H1 (cell line): ENCODE data around the gene CFAP97. TPM values are rescaled to one million over a fixed set of nuclear protein-coding genes. Genes with fewer than 3 reads are reported as not detected.

Experiments used
- CTCF ChIA-PET: fragments of 300-600 bp; sonication (Branson Sonifier 250); formaldehyde crosslinking; loops from one replicate; lab custom pipeline; 2021; ENCODE audit not compliant: partially characterized antibody; lab: Charles Lee
- POLR2A ChIA-PET: fragments of 300-600 bp; sonication (Branson Sonifier 250); formaldehyde crosslinking; loops from one replicate; lab custom pipeline; 2021; ENCODE audit warnings: inconsistent platforms; ENCODE audit not compliant: partially characterized antibody; lab: Charles Lee
- DNase-seq, 2 experiments: peaks; one replicate each; pipeline versions ENCODE4 v3.0.0 to v3.0.0-alpha.2; 2010 to 2022; ENCODE audit warnings: low spot score in 2 of 2, low read depth in 1 of 2, mixed read lengths in 1 of 2
- FAIRE-seq: peaks from 2 replicates; lab custom pipeline; 2011; peaks lifted over from hg19 to GRCh38; lab: Jason Lieb, UNC
- H2AFZ ChIP-seq: 2 replicates; pipeline ENCODE4 v1.8.1; 2012; ENCODE audit warnings: low read length, inconsistent platforms
- H2AK5ac ChIP-seq: 2 replicates; pipeline ENCODE4 v1.6.1; 2013; ENCODE audit warnings: low read depth, low read length
- H2BK120ac ChIP-seq: replicated peaks from 2 replicates; pipeline ENCODE3; 2013; ENCODE audit warnings: low read depth, low read length, inconsistent platforms
- H2BK12ac ChIP-seq: 2 replicates; pipeline ENCODE4 v1.6.1; 2013; ENCODE audit warnings: low read depth, low read length
- H2BK15ac ChIP-seq: 2 replicates; pipeline ENCODE4 v1.6.1; 2013; ENCODE audit warnings: low read length
- H2BK20ac ChIP-seq: 2 replicates; pipeline ENCODE4 v1.6.1; 2013; ENCODE audit warnings: low read length
- H2BK5ac ChIP-seq: 2 replicates; pipeline ENCODE4 v1.6.1; 2013; ENCODE audit warnings: low read depth, low read length
- H3K14ac ChIP-seq: 2 replicates; pipeline ENCODE4 v1.6.1; 2013; ENCODE audit warnings: inconsistent platforms; ENCODE audit not compliant: insufficient read length
- H3K18ac ChIP-seq: 2 replicates; pipeline ENCODE4 v1.6.1; 2013; ENCODE audit warnings: low read length; ENCODE audit errors: extremely low read depth
- H3K23ac ChIP-seq: 2 replicates; pipeline ENCODE4 v1.6.1; 2013; ENCODE audit warnings: inconsistent platforms; ENCODE audit not compliant: insufficient read length
- H3K23me2 ChIP-seq: 2 replicates; pipeline ENCODE4 v1.6.1; 2013; ENCODE audit warnings: low read depth, low read length
- H3K27ac ChIP-seq: 2 replicates; pipeline ENCODE4 v1.6.1; 2011; ENCODE audit warnings: low read depth, low read length, inconsistent platforms
- H3K27me3 ChIP-seq, 4 experiments: replicated peaks in 1 of 4; 1 replicate in 1 of 4; 2 replicates in 3 of 4; pipeline versions ENCODE4 v1.6.1 to v1.8.1; 2011 to 2013; ENCODE audit warnings: low read length in 3 of 4, mild to moderate bottlenecking in 3 of 4, inconsistent platforms in 2 of 4, mixed read lengths in 2 of 4, moderate library complexity in 1 of 4; ENCODE audit not compliant: control insufficient read depth in 3 of 4, insufficient read depth in 3 of 4; ENCODE audit errors: extremely low read depth in 1 of 4
- H3K36me3 ChIP-seq, 4 experiments: 2 replicates each; pipeline versions ENCODE4 v1.6.1 to v1.8.1; 2011 to 2013; ENCODE audit warnings: mild to moderate bottlenecking in 4 of 4, low read length in 3 of 4, moderate library complexity in 2 of 4, control low read depth in 1 of 4, inconsistent platforms in 1 of 4; ENCODE audit not compliant: insufficient read depth in 4 of 4, control insufficient read depth in 2 of 4
- H3K4ac ChIP-seq: replicated peaks from 2 replicates; pipeline ENCODE3; 2013; ENCODE audit warnings: low read length, low read depth, mixed read lengths, inconsistent platforms; ENCODE audit not compliant: insufficient read length
- H3K4me1 ChIP-seq, 4 experiments: replicated peaks in 1 of 4; 1 replicate in 1 of 4; 2 replicates in 3 of 4; pipeline versions ENCODE4 v1.6.1 to v1.8.1; 2011 to 2013; ENCODE audit warnings: low read length in 3 of 4, inconsistent platforms in 2 of 4, mixed read lengths in 1 of 4; ENCODE audit not compliant: insufficient read depth in 4 of 4, control insufficient read depth in 3 of 4
- H3K4me2 ChIP-seq, 2 experiments: 2 replicates each; pipeline versions ENCODE4 v1.6.1 to v1.8.1; 2011 to 2013; ENCODE audit warnings: low read depth in 2 of 2, low read length in 2 of 2, control low read depth in 1 of 2, inconsistent platforms in 1 of 2, mild to moderate bottlenecking in 1 of 2; ENCODE audit not compliant: insufficient read depth in 1 of 2
- H3K4me3 ChIP-seq, 4 experiments: fragments of 200-600, 300-600 bp in 1 of 4; sonication (generic), shearing (Covaris generic), sonication (Bioruptor Twin) in 1 of 4; 2 replicates each; pipeline versions ENCODE4 v1.5.1 to v1.8.1; 2011 to 2016; ENCODE audit warnings: low read length in 4 of 4, low read depth in 3 of 4, control low read depth in 2 of 4, inconsistent platforms in 2 of 4, mild to moderate bottlenecking in 2 of 4, mixed read lengths in 1 of 4, moderate library complexity in 1 of 4; ENCODE audit not compliant: insufficient read depth in 2 of 4; ENCODE audit errors: extremely low read depth in 1 of 4
- H3K56ac ChIP-seq: replicated peaks from 2 replicates; pipeline ENCODE3; 2013; ENCODE audit warnings: low read depth, mild to moderate bottlenecking, mixed read lengths, low read length, inconsistent platforms; ENCODE audit not compliant: insufficient read length
- H3K79me1 ChIP-seq: 2 replicates; pipeline ENCODE4 v1.6.1; 2013; ENCODE audit warnings: low read depth, low read length, control low read depth
- H3K79me2 ChIP-seq, 2 experiments: 2 replicates each; pipeline versions ENCODE4 v1.6.1 to v1.8.1; 2012 to 2013; ENCODE audit warnings: low read length in 2 of 2, mild to moderate bottlenecking in 2 of 2, inconsistent platforms in 1 of 2; ENCODE audit not compliant: insufficient read depth in 2 of 2, control insufficient read depth in 1 of 2
- H3K9ac ChIP-seq, 4 experiments: replicated peaks in 1 of 4; 1 replicate in 1 of 4; 2 replicates in 3 of 4; pipeline versions ENCODE4 v1.6.1 to v1.8.1; 2011 to 2013; ENCODE audit warnings: low read depth in 3 of 4, low read length in 3 of 4, control low read depth in 2 of 4, mild to moderate bottlenecking in 2 of 4, moderate library complexity in 2 of 4, inconsistent platforms in 1 of 4; ENCODE audit errors: extremely low read depth in 1 of 4
- H3K9me3 ChIP-seq, 2 experiments: 2 replicates each; pipeline versions ENCODE4 v1.6.1 to v1.8.1; 2012 to 2013; ENCODE audit warnings: mild to moderate bottlenecking in 2 of 2, moderate library complexity in 2 of 2, control low read depth in 1 of 2, inconsistent platforms in 1 of 2, low read depth in 1 of 2, low read length in 1 of 2, mixed read lengths in 1 of 2; ENCODE audit not compliant: insufficient read depth in 2 of 2
- H4K20me1 ChIP-seq, 2 experiments: replicated peaks in 1 of 2; 2 replicates each; pipeline versions ENCODE3 to v1.8.1; 2011 to 2013; ENCODE audit warnings: inconsistent platforms in 2 of 2, low read length in 2 of 2, mild to moderate bottlenecking in 1 of 2; ENCODE audit not compliant: insufficient read depth in 2 of 2, control insufficient read depth in 1 of 2
- H4K5ac ChIP-seq: 2 replicates; pipeline ENCODE4 v1.6.1; 2013; ENCODE audit warnings: low read length, low read depth, mixed read lengths, inconsistent platforms; ENCODE audit not compliant: insufficient read length
- H4K8ac ChIP-seq: 2 replicates; pipeline ENCODE4 v1.8.0; 2013; ENCODE audit warnings: mild to moderate bottlenecking, moderate library complexity, low read length, inconsistent platforms; ENCODE audit not compliant: insufficient read depth; ENCODE audit errors: extremely low read depth
- H4K91ac ChIP-seq: replicated peaks from 2 replicates; pipeline ENCODE3; 2013; ENCODE audit warnings: low read length, mixed read lengths, inconsistent platforms; ENCODE audit not compliant: insufficient read length
- CTBP2 ChIP-seq: IDR thresholded peaks from 2 replicates; pipeline ENCODE4 v1.7.0; 2011; ENCODE audit warnings: borderline replicate concordance, mild to moderate bottlenecking, moderate library complexity, mixed read lengths, low read length; ENCODE audit not compliant: insufficient read depth, insufficient read length
- EZH2 ChIP-seq: fragments of 200-600 bp; sonication (generic); IDR thresholded peaks from 2 replicates; pipeline ENCODE4 v1.7.1; 2012; ENCODE audit warnings: low read depth, mild to moderate bottlenecking, moderate library complexity, low read length, inconsistent platforms; ENCODE audit not compliant: severe bottlenecking
- FOSL1 ChIP-seq: IDR thresholded peaks from 2 replicates; pipeline ENCODE4 v1.6.1; 2011; ENCODE audit warnings: mild to moderate bottlenecking, low read depth, low read length, moderate library complexity; ENCODE audit not compliant: insufficient read depth
- KDM1A ChIP-seq: fragments of 200-600, 300-600 bp; sonication (generic); IDR thresholded peaks from 2 replicates; pipeline ENCODE4 v1.7.1; 2016; ENCODE audit warnings: mild to moderate bottlenecking, low read length, borderline replicate concordance
- SAP30 ChIP-seq: fragments of 300-600 bp; sonication (generic); IDR thresholded peaks from 2 replicates; pipeline ENCODE4 v1.7.1; 2012; ENCODE audit warnings: low read length, moderate library complexity, mild to moderate bottlenecking, inconsistent platforms; ENCODE audit not compliant: insufficient read depth, insufficient replicate concordance
- YY1 ChIP-seq: IDR thresholded peaks from 2 replicates; pipeline ENCODE4 v1.6.1; 2011; ENCODE audit warnings: low read depth, mild to moderate bottlenecking, low read length
- ZNF274 ChIP-seq: IDR thresholded peaks from 2 replicates; pipeline ENCODE4 v1.7.0; 2012; ENCODE audit warnings: low read length, borderline replicate concordance; ENCODE audit errors: extremely low read depth
- WGBS, 2 experiments: shearing (Covaris generic) in 1 of 2; methylation state at CpG; one replicate each; pipeline versions ENCODE4 v1.1.6 to v1.1.7; 2013 to 2015; ENCODE audit warnings: low lambda C conversion rate in 2 of 2, mixed read lengths in 2 of 2, inconsistent platforms in 1 of 2, low coverage in 1 of 2, missing lambda C conversion rate in 1 of 2; ENCODE audit not compliant: insufficient replicate concordance in 2 of 2, insufficient coverage in 1 of 2, insufficient read length in 1 of 2; ENCODE audit errors: extremely low coverage in 1 of 2, missing lambda C conversion rate in 1 of 2; 5-methylcytosine and 5-hydroxymethylcytosine counted together
- polyA plus RNA-seq, 7 experiments: library from polyadenylated mRNA; depleted of rRNA in 3 of 7; stranded (reverse) in 5 of 7; unstranded in 2 of 7; fragments of >200 nt in 5 of 7; fragments of 200-250 nt in 2 of 7; gene quantifications; 1 replicate in 5 of 7; 2 replicates in 1 of 7; 4 replicates in 1 of 7; pipeline versions ENCODE4 v1.2.1 to v1.2.3, GENCODE V29; 2011 to 2013; ENCODE audit warnings: missing spikeins in 2 of 7, mixed read lengths in 2 of 7
- total RNA-seq: library from RNA; stranded (reverse); fragmentation: NEBNext Ultra II Directional; extraction: Animal tissue kit (Norgen Biotek cat#: 25700); gene quantifications from 2 replicates; pipeline ENCODE4 v1.2.1, GENCODE V29; 2021

CFAP97 gene
- total and polyA plus RNA-seq, 2 of the 8 experiments (the other 6 are each of a cell fraction or from before 2014, with no cell fraction given) = 9.2 to 40.4 TPM

- peaks cover 4 to 10% (median 6%) of the 10 kb centered on the region in 4 experiments; a peak in 5 of 7 replicates for H3K4me1 ChIP-seq
- H4K91ac ChIP-seq = no peak overlapping the region
- no peak overlapping the region for H4K8ac ChIP-seq
- H2AK5ac ChIP-seq = no peak overlapping the region
- H3K4ac ChIP-seq = no peak overlapping the region
- H3K36me3 ChIP-seq = peaks cover 0 to 1% (median 0%) of the 10 kb centered on the region in 4 experiments; a peak in 1 of 8 replicates
- no peaks in the 10 kb centered on the region for H3K9me3 ChIP-seq
- CTCF ChIA-PET = interaction anchor here (0.9 to 5.9 kb wide), 15 partner anchors 11 to 174 kb away, joined by 3 to 55 read pairs (median 7); no protein-coding TSS in a partner anchor
- no peak overlapping the region for H2BK15ac ChIP-seq
- H3K56ac ChIP-seq = no peak overlapping the region
- H4K20me1 ChIP-seq = peaks cover 0 to 3% of the 10 kb centered on the region in 2 experiments
- DNase-seq (no peak), FAIRE-seq (no peak)
- H2BK120ac ChIP-seq = no peak overlapping the region
- H3K4me2 ChIP-seq = peak overlapping the region in 1 of 2 experiments; percentile 40; a peak in 1 of 4 replicates
- H4K5ac ChIP-seq = no peak overlapping the region
- no peak overlapping the region for H2BK5ac ChIP-seq
- H3K79me1 ChIP-seq = no peaks in the 10 kb centered on the region
- peak overlapping the region in 1 of 4 experiments; percentile 20; a peak in 1 of 8 replicates for H3K4me3 ChIP-seq
- no peak overlapping the region for H3K27ac ChIP-seq
- H3K9ac ChIP-seq = no peak overlapping the region
- TF ChIP-seq KDM1A (no peak), SAP30 (no peak), EZH2 (no peak), ZNF274 (no peak), CTBP2 (no peak), FOSL1 (no peak), YY1 (no peak)
- no peak overlapping the region for H2BK20ac ChIP-seq
- H3K23ac ChIP-seq = no peak overlapping the region
- no peak overlapping the region for H2AFZ ChIP-seq
- no peaks in the 10 kb centered on the region for H3K27me3 ChIP-seq
- no peak overlapping the region for H3K18ac ChIP-seq
- WGBS, 2 experiments = 56% methylated on average over 2 of the region's 2 CpGs; no CpG with 5 or more reads in 1 of the 2 experiments
- POLR2A ChIA-PET = interaction anchor here (0.5 to 2.1 kb wide), 2 partner anchors 15 to 39 kb away, joined by 3 to 6 read pairs; partner anchors contain the start of gene SLC25A4
- H3K79me2 ChIP-seq = peaks cover 0 to 6% of the 10 kb centered on the region in 2 experiments; a peak in 2 of 4 replicates
- no peak overlapping the region for H3K14ac ChIP-seq
- H2BK12ac ChIP-seq = no peak overlapping the region
- no peaks in the 10 kb centered on the region for H3K23me2 ChIP-seq
Observed at GRCh38 chr4:185182239-185182638, 21.6 kb downstream of the CFAP97 start.
